ENCODE results near the gene BLOC1S1.

- TF ChIP-seq SUZ12 (IDR thresholded peaks at IDR 0.05; ENCODE audit: extremely low read depth, insufficient read depth, insufficient read length) = no peak
- TF ChIP-seq YY1 (IDR thresholded peaks at IDR 0.05; ENCODE audit: insufficient read depth, insufficient read length) = no peak
- no peak for TF ChIP-seq ZNF274 (IDR thresholded peaks at IDR 0.05; ENCODE audit: low read depth, low read length)
Observed at GRCh38 chr12:55685671-55686070, 30.2 kb upstream of the BLOC1S1 start.
